ENCODE results near the gene ZNF732. TPM values are rescaled to one million over a fixed set of nuclear protein-coding genes. Genes with fewer than 3 reads are reported as not detected.

ZNF732 gene
- total RNA-seq, result 0.79 and 1.2 TPM in 2 replicates

DNA sequence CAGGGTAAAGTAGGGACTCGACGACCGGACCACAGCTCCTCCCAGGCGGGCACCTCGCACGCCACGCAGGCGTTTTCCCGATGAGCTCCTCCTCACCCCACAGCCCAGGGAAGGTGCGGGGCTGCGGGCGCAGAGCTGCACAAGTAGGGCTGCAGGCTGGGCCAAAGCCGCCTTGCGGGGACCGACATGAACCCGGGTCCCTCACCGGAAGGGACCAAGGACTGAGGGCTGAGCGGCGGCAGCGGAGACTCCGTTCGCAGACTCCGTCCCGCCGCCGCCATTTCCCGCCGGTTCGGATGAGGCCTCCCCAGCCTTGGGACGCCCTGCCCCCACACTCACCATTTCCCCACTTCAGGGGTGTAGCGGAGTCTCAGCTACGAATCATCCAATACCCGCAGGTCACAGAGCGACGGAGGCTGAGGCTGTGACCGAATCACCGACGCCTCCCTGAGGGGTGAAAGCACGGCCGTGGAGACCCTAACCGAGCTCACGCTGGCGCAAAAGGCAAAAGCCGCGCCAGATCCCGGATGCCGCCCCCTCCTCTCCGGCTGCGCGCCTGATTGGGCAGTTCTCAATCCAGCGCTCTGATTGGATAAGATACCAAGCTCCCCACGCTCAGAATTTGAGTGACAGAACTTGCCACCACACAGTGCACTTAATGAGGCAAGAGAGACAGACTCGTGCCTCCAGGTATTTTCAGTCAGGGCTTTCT is at the start of gene ZNF732:
TSS of gene ZNF732 (minus strand) at position 506 of the 712 bp plus-strand sequence. CDS start at position 342, 164 bp downstream.
- TF ChIP-seq, protein P1, sequence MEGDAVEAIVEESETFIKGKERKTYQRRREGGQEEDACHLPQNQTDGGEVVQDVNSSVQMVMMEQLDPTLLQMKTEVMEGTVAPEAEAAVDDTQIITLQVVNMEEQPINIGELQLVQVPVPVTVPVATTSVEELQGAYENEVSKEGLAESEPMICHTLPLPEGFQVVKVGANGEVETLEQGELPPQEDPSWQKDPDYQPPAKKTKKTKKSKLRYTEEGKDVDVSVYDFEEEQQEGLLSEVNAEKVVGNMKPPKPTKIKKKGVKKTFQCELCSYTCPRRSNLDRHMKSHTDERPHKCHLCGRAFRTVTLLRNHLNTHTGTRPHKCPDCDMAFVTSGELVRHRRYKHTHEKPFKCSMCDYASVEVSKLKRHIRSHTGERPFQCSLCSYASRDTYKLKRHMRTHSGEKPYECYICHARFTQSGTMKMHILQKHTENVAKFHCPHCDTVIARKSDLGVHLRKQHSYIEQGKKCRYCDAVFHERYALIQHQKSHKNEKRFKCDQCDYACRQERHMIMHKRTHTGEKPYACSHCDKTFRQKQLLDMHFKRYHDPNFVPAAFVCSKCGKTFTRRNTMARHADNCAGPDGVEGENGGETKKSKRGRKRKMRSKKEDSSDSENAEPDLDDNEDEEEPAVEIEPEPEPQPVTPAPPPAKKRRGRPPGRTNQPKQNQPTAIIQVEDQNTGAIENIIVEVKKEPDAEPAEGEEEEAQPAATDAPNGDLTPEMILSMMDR (IDR thresholded peaks at IDR 0.05; ENCODE audit: insufficient read depth, low read length, poor library complexity, severe bottlenecking), result no peak
- peaks cover 5% of the 10 kb centered on the region for H3K27me3 ChIP-seq (ENCODE audit: control insufficient read depth, insufficient read depth, low read length)
- no peaks in the 10 kb centered on the region for H3K36me3 ChIP-seq (ENCODE audit: control insufficient read depth, insufficient read depth, low read length)
- peak; percentile 34 for DNase-seq (ENCODE audit: low read depth)
- H3K4me3 ChIP-seq (ENCODE audit: low read depth, low read length), result peak within 1 kb of the TSS; percentile 51

DNA sequence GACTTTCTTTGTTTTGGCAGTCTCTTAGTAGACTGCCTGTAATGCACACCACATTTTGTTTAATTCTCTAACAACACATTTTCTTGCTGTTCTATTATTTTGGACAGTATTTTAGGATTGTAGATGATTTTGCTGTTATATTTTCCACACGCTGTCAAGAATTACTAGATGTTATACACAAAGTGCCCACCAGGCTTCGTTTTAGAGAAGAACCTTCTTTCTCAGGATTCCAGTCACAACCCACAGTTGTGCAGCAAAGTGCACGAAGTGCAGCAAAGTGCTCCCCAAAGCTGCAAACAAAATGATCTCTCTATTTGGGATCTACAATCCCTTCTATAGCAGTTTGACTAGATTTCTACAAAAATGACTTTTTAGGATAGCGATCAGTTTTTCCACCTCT is 34.7 kb upstream of the ZNF732 start:
- H3K27me3 ChIP-seq (ENCODE audit: control insufficient read depth, insufficient read depth, low read length), result no peaks in the 10 kb centered on the region
- TF ChIP-seq, protein P1 (IDR thresholded peaks at IDR 0.05; ENCODE audit: insufficient read depth, low read length, poor library complexity, severe bottlenecking), result no peak
- DNase-seq (ENCODE audit: low read depth), result no peak
- H3K4me3 ChIP-seq (ENCODE audit: low read depth, low read length), result no peak overlapping the region
- no peaks in the 10 kb centered on the region for H3K36me3 ChIP-seq (ENCODE audit: control insufficient read depth, insufficient read depth, low read length)

DNA sequence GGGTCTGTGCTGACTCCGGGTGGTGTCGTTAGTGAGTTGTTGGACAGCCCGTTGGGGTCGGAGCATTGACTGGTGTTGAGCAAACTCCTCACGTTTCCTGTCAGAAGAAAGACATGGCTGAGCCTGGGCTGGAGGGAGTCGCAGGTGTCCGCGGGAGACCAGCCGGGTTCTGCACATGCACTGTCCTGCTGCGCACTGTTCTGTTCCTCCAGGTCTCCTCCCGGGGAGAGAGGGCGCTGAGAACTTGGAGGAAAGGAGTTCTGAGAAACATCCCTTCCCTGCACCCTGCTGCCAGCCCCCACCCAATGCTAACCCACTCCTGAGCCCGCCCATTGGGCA is 33.5 kb upstream of the ZNF732 start:
- Histone ChIP-seq H3K4me3 (ENCODE audit: low read depth, low read length) (peak overlapping the region; percentile 70), H3K27me3 (ENCODE audit: control insufficient read depth, insufficient read depth, low read length) (no peaks in the 10 kb centered on the region), H3K36me3 (ENCODE audit: control insufficient read depth, insufficient read depth, low read length) (no peaks in the 10 kb centered on the region)
- no peak for DNase-seq (ENCODE audit: low read depth)
- TF ChIP-seq, protein P1 (IDR thresholded peaks at IDR 0.05; ENCODE audit: insufficient read depth, low read length, poor library complexity, severe bottlenecking), result no peak

DNA sequence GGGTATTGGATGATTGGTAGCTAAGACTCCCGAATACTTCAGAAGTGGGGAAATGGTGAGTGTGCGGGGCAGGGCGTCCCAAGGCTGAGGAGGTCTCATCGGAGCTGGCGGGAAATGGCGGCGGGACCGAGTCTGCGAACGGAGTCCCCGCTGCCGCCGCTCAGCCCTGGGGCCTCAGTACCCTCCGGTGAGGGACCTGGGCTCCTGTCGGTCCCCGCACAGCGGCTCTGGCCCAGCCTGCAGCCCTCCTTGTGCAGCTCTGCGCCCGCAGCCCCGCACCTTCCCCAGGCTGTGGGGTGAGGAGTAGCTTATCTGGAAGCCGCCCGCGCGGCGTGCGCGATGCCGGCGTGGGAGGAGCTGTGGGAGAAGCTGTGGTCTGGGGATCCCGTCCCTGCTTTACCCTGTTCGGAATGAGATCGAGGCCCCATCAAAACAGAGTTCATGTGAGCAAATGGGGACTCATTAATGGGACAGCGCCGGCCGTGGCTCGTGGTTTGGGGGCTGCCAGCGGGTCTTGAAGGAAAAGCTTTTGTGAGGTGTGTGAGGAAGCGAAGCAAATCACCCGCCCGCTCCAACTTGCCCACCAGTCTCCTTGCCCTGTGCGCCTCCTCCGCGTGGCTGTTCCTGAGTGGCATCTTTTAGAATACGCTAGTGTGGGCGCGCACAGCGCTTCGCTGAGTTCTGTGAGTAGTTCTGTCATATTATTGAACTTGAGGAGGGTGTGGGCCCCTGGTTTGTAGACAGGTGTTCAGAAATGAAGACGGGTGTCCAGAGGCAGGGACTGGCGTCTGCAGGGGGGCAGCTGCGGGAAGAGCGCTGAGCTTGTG is 32.9 kb upstream of the ZNF732 start:
- TF ChIP-seq, protein P1 (IDR thresholded peaks at IDR 0.05; ENCODE audit: insufficient read depth, low read length, poor library complexity, severe bottlenecking), result no peak
- Histone ChIP-seq H3K4me3 (ENCODE audit: low read depth, low read length) (peak overlapping the region; percentile 70), H3K27me3 (ENCODE audit: control insufficient read depth, insufficient read depth, low read length) (no peaks in the 10 kb centered on the region), H3K36me3 (ENCODE audit: control insufficient read depth, insufficient read depth, low read length) (no peaks in the 10 kb centered on the region)
- DNase-seq (ENCODE audit: low read depth), result no peak

DNA sequence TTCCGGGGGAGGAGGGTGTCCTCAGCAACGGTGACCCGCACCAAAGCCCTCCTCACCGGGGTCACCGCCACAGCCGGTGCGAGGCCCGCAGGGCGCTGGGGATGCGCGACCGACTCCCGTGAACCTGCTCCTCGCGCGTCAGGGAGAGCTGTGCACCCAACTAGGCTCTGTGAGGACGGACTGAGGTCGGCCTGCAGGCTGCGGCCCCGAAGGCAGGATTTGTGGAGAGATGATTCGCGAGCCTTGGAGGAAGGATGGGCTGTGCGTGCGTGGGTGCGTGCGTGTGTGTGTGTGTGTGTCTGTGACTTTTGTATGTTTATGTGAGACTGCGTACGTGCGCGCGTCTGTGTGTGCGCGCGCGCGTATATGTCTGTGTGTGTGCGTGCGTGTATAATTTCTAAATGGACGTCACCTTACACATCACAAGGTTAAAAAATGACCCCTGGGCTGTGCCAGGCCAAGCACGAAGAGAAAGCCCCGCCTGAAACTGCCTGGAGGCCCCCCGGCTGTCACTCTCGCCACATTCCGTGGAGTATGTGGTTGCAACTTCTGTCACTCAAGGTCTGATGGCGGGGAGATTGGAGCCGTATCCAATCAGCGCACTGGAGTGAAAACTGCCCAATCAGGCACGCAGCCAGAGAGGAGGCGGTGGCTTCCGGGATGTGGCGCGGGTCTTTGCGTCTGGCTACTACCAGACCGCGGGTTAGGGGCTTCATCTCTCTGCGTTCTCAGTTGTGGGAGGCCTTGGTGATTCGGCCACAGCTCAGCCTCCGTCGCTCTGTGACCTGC is 32.1 kb upstream of the ZNF732 start, which contains the start of gene ZNF141:
TSS of gene ZNF141 (plus strand) at position 672 of the 789 bp plus-strand sequence. CDS start 170 bp downstream, outside the sequence.
- no peaks in the 10 kb centered on the region for H3K27me3 ChIP-seq (ENCODE audit: control insufficient read depth, insufficient read depth, low read length)
- TF ChIP-seq, protein P1 (IDR thresholded peaks at IDR 0.05; ENCODE audit: insufficient read depth, low read length, poor library complexity, severe bottlenecking), result no peak
- H3K36me3 ChIP-seq (ENCODE audit: control insufficient read depth, insufficient read depth, low read length), result no peaks in the 10 kb centered on the region
- peak within 1 kb of the TSS; percentile 70 for H3K4me3 ChIP-seq (ENCODE audit: low read depth, low read length)
- DNase-seq (ENCODE audit: low read depth), result peak; percentile 88

Measured in kidney epithelial cell (primary cell).